ENCODE measurements around the gene ACAP1.
A peak's percentile ranks its signal among the peaks of the same experiment; 100 is the strongest.

The ACAP1 gene

DNA sequence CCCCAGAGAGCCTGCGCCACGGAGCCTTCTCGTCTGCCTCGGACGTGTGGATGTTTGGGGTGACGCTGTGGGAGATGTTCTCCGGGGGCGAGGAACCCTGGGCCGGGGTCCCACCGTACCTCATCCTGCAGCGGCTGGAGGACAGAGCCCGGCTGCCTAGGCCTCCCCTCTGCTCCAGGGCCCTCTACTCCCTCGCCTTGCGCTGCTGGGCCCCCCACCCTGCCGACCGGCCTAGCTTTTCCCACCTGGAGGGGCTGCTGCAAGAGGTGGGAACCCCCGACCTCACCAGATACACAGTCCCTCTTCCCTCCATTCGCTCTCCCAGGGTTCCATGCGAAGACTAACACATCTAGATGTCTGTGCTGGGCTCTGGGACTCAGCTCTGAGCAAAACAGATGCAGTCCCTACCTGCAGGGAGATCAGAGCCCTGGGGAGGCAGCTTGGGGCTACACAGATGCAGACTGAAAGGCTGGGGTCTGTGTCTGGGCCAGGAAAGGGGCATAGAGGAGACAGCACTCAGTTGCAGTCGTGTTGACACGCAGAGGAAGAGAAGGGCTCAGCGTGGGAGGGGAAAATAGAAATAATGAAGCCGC, 48.3 kb downstream of the ACAP1 start:
- no peaks in the 10 kb centered on the region for H3K79me2 ChIP-seq (ENCODE audit: low read length)
- no peaks in the 10 kb centered on the region for H3K9me3 ChIP-seq (ENCODE audit: insufficient read depth, low read length)
- H3K36me3 ChIP-seq (replicated peaks; ENCODE audit: low read depth, low read length), result no peaks in the 10 kb centered on the region
- peaks cover 9% of the 10 kb centered on the region; the same call in 1 of the 2 replicates for H3K4me1 ChIP-seq (ENCODE audit: low read length)
- no peaks in the 10 kb centered on the region for H3K27me3 ChIP-seq (ENCODE audit: low read depth, low read length)
- peak overlapping the region; percentile 77 for H3K4me2 ChIP-seq (ENCODE audit: low read length)
- H3K4me3 ChIP-seq (ENCODE audit: low read length), result peak overlapping the region; percentile 84
- H2AFZ ChIP-seq (ENCODE audit: low read depth, low read length), result peak overlapping the region; percentile 86; the same call in 1 of the 2 replicates
- TF ChIP-seq, protein P1, sequence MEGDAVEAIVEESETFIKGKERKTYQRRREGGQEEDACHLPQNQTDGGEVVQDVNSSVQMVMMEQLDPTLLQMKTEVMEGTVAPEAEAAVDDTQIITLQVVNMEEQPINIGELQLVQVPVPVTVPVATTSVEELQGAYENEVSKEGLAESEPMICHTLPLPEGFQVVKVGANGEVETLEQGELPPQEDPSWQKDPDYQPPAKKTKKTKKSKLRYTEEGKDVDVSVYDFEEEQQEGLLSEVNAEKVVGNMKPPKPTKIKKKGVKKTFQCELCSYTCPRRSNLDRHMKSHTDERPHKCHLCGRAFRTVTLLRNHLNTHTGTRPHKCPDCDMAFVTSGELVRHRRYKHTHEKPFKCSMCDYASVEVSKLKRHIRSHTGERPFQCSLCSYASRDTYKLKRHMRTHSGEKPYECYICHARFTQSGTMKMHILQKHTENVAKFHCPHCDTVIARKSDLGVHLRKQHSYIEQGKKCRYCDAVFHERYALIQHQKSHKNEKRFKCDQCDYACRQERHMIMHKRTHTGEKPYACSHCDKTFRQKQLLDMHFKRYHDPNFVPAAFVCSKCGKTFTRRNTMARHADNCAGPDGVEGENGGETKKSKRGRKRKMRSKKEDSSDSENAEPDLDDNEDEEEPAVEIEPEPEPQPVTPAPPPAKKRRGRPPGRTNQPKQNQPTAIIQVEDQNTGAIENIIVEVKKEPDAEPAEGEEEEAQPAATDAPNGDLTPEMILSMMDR (IDR thresholded peaks at IDR 0.05; ENCODE audit: low read depth, low read length), result no peak
- no peak for TF ChIP-seq EZH2phosphoT487 (IDR thresholded peaks at IDR 0.05; ENCODE audit: low read depth)
- H4K20me1 ChIP-seq (ENCODE audit: insufficient read depth, low read length), result no peaks in the 10 kb centered on the region
- H3K27ac ChIP-seq (ENCODE audit: low read length), result no peak overlapping the region
- peak overlapping the region; percentile 67 for H3K9ac ChIP-seq (ENCODE audit: low read length)

DNA sequence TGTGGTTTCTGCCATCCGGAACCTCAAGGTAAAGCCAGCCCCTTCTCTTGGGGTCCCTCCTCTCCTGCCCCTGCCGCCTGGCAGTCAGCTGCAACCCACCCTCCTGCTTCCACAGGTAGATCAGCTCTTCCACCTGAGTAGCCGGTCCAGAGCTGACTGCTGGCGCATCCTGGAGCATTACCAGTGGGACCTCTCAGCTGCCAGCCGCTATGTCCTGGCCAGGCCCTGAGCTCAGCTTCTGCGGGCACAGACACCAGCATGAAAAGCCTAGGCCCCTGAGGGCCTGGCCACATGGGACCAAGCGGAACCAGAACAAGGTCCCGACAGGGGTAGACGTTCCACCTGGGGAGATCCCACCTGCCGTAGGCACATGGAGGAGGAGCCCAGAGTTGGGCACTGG, 52.5 kb downstream of the ACAP1 start:
- Histone ChIP-seq H3K36me3 (replicated peaks; ENCODE audit: low read depth, low read length) (no peaks in the 10 kb centered on the region), H2AFZ (ENCODE audit: low read depth, low read length) (no peak overlapping the region), H3K4me3 (ENCODE audit: low read length) (no peak overlapping the region), H3K27me3 (ENCODE audit: low read depth, low read length) (no peaks in the 10 kb centered on the region), H3K4me2 (ENCODE audit: low read length) (no peak overlapping the region), H3K4me1 (ENCODE audit: low read length) (peaks cover 7% of the 10 kb centered on the region; the same call in 1 of the 2 replicates), H3K27ac (ENCODE audit: low read length) (no peak overlapping the region), H3K79me2 (ENCODE audit: low read length) (no peaks in the 10 kb centered on the region), H4K20me1 (ENCODE audit: insufficient read depth, low read length) (no peaks in the 10 kb centered on the region), H3K9ac (ENCODE audit: low read length) (no peak overlapping the region), H3K9me3 (ENCODE audit: insufficient read depth, low read length) (no peaks in the 10 kb centered on the region)
- TF ChIP-seq EZH2phosphoT487 (IDR thresholded peaks at IDR 0.05; ENCODE audit: low read depth), result no peak
- TF ChIP-seq, protein P1 (IDR thresholded peaks at IDR 0.05; ENCODE audit: low read depth, low read length), result no peak

DNA sequence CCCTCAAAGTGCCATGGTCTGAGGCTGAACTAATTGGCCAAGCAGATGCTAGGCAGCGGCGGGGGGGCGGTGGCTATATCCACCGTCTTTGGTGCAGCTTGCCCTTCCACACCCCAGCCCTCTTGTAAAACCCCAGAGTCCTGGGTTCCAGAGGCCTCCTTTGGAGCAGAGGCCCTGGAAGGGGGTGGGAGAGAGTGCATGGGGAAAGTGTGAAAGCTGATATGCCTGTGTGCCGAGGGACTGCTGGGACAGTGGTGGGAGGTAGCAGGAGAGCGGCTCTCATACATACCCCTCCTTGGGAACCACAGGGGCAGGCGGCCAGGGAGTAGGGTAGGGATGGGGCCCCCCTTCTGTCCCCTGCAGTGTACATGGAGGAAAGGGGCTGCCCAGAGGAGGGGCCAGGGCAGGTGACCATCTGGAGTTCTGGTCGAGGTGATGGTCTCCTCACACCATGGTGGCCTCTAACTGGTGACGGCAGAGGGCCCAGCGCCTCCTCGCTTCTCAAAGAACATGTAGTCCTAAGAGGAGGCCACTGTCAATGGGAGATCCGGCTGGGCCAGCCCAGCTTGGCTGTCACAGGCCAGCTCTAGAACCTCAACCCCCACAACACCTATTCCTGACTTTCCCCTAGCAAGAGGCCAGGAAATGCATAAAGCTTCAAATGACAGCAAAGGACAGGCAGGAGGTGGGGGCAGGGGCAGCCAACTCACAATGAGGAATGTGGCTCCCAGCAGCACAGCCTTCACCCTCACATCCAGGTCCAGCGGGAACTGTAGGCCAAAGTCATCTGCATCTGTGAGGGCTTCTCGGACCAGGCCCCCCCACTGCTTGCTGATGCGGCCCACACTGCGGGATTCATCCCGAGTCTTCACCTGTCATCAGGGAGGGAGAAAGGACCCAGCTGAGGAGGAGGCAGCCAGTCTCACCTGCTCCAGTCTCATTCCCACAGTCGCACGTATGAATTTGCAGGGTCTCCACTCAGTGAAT, 53.9 kb downstream of the ACAP1 start:
- H3K27me3 ChIP-seq (ENCODE audit: low read depth, low read length), result no peaks in the 10 kb centered on the region
- no peaks in the 10 kb centered on the region for H3K36me3 ChIP-seq (replicated peaks; ENCODE audit: low read depth, low read length)
- no peak for TF ChIP-seq EZH2phosphoT487 (IDR thresholded peaks at IDR 0.05; ENCODE audit: low read depth)
- TF ChIP-seq, protein P1 (IDR thresholded peaks at IDR 0.05; ENCODE audit: low read depth, low read length), result no peak
- no peaks in the 10 kb centered on the region for H3K9me3 ChIP-seq (ENCODE audit: insufficient read depth, low read length)
- H3K27ac ChIP-seq (ENCODE audit: low read length), result no peak overlapping the region
- H3K4me3 ChIP-seq (ENCODE audit: low read length), result no peak overlapping the region
- no peak overlapping the region for H3K4me2 ChIP-seq (ENCODE audit: low read length)
- H4K20me1 ChIP-seq (ENCODE audit: insufficient read depth, low read length), result no peaks in the 10 kb centered on the region
- H3K9ac ChIP-seq (ENCODE audit: low read length), result no peak overlapping the region
- H3K4me1 ChIP-seq (ENCODE audit: low read length), result peaks cover 7% of the 10 kb centered on the region; the same call in 1 of the 2 replicates
- H3K79me2 ChIP-seq (ENCODE audit: low read length), result no peaks in the 10 kb centered on the region
- H2AFZ ChIP-seq (ENCODE audit: low read depth, low read length), result no peak overlapping the region

DNA sequence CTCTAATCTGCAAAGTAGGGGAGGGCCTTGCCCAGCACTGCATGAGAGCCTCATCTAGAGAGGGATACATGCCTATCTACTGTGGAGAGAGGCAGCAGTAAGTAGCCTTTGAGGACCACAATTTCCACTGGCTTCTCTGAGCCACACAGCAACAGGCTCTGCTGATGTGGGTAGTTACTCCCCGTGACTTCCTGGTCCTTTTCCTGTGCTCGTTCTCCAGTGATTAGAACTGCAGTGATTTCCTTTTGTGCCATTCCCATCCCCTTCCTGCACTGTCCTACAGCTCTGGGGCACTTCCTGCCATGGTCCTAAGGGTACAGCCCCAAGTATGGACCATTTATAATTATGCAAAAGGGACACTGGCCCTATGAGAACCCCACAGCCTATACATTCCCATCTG, 55.0 kb downstream of the ACAP1 start:
- no peak overlapping the region for H2AFZ ChIP-seq (ENCODE audit: low read depth, low read length)
- no peaks in the 10 kb centered on the region for H3K9me3 ChIP-seq (ENCODE audit: insufficient read depth, low read length)
- H4K20me1 ChIP-seq (ENCODE audit: insufficient read depth, low read length), result no peaks in the 10 kb centered on the region
- no peak overlapping the region for H3K4me2 ChIP-seq (ENCODE audit: low read length)
- peaks cover 7% of the 10 kb centered on the region; the same call in 1 of the 2 replicates for H3K4me1 ChIP-seq (ENCODE audit: low read length)
- TF ChIP-seq, protein P1 (IDR thresholded peaks at IDR 0.05; ENCODE audit: low read depth, low read length), result no peak
- no peak for TF ChIP-seq EZH2phosphoT487 (IDR thresholded peaks at IDR 0.05; ENCODE audit: low read depth)
- H3K27ac ChIP-seq (ENCODE audit: low read length), result no peak overlapping the region
- H3K27me3 ChIP-seq (ENCODE audit: low read depth, low read length), result no peaks in the 10 kb centered on the region
- no peak overlapping the region for H3K4me3 ChIP-seq (ENCODE audit: low read length)
- no peaks in the 10 kb centered on the region for H3K36me3 ChIP-seq (replicated peaks; ENCODE audit: low read depth, low read length)
- H3K79me2 ChIP-seq (ENCODE audit: low read length), result no peaks in the 10 kb centered on the region
- H3K9ac ChIP-seq (ENCODE audit: low read length), result no peak overlapping the region
